ENCODE results near the gene TTYH3.

The TTYH3 gene

GRCh38 chr7:2708547-2709310, 76.9 kb downstream of the TTYH3 start:
- no peak overlapping the region for H3K4me3 ChIP-seq (ENCODE audit: low read depth, low read length)
- TF ChIP-seq, protein P1, sequence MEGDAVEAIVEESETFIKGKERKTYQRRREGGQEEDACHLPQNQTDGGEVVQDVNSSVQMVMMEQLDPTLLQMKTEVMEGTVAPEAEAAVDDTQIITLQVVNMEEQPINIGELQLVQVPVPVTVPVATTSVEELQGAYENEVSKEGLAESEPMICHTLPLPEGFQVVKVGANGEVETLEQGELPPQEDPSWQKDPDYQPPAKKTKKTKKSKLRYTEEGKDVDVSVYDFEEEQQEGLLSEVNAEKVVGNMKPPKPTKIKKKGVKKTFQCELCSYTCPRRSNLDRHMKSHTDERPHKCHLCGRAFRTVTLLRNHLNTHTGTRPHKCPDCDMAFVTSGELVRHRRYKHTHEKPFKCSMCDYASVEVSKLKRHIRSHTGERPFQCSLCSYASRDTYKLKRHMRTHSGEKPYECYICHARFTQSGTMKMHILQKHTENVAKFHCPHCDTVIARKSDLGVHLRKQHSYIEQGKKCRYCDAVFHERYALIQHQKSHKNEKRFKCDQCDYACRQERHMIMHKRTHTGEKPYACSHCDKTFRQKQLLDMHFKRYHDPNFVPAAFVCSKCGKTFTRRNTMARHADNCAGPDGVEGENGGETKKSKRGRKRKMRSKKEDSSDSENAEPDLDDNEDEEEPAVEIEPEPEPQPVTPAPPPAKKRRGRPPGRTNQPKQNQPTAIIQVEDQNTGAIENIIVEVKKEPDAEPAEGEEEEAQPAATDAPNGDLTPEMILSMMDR (IDR thresholded peaks at IDR 0.05; ENCODE audit: control insufficient read depth, extremely low read depth, insufficient read depth), result no peak
- no peak for DNase-seq (ENCODE audit: low read depth)

- TF ChIP-seq, protein P1 (IDR thresholded peaks at IDR 0.05; ENCODE audit: control insufficient read depth, extremely low read depth, insufficient read depth), result peak; percentile 62
- DNase-seq (ENCODE audit: low read depth), result no peak
- H3K4me3 ChIP-seq (ENCODE audit: low read depth, low read length), result no peak overlapping the region
Observed at GRCh38 chr7:2709553-2710285, 77.9 kb downstream of the TTYH3 start.

- TF ChIP-seq, protein P1 (IDR thresholded peaks at IDR 0.05; ENCODE audit: control insufficient read depth, extremely low read depth, insufficient read depth), result no peak
- DNase-seq (ENCODE audit: low read depth), result no peak
- H3K4me3 ChIP-seq (ENCODE audit: low read depth, low read length), result no peak overlapping the region
Observed at GRCh38 chr7:2710286-2710655, 78.5 kb downstream of the TTYH3 start.

DNA sequence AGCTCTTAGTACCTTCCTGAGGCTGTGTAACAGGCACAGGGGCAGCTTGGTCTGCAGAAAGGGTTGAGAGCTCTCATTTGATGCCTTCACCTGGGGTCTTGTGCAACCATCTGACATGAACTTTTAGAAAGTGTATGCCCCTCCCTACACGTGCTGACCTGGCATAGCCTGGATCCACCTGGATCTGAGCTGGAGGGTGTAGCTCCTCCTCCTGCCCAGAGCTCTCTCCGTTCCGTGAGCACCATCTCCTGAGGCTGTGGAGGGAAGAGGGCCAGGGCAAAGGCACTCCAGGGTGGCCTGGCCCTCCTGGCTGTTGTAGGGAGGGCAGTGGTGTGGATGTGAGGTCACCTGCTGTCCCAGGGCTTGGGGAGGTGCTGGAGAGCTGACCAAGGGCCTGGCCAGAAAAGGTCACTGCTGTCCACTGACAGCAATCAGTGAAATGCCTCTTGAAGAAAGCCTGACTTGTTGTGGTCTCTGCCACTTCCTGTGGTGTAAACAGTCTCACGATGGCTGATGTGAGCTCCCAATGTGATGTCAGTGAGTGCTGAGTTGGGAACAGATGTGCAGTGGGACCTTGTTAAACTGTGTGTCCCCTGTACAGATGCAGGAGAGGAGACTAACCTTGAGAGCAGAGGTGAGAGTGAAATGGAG, 79.2 kb downstream of the TTYH3 start:
- TF ChIP-seq, protein P1 (IDR thresholded peaks at IDR 0.05; ENCODE audit: control insufficient read depth, extremely low read depth, insufficient read depth), result no peak
- no peak for DNase-seq (ENCODE audit: low read depth)
- H3K4me3 ChIP-seq (ENCODE audit: low read depth, low read length), result no peak overlapping the region

GRCh38 chr7:2711895-2712675, 80.3 kb downstream of the TTYH3 start:
- TF ChIP-seq, protein P1 (IDR thresholded peaks at IDR 0.05; ENCODE audit: control insufficient read depth, extremely low read depth, insufficient read depth), result no peak
- H3K4me3 ChIP-seq (ENCODE audit: low read depth, low read length), result no peak overlapping the region
- no peak for DNase-seq (ENCODE audit: low read depth)

GRCh38 chr7:2713370-2713769, 81.6 kb downstream of the TTYH3 start:
- TF ChIP-seq, protein P1 (IDR thresholded peaks at IDR 0.05; ENCODE audit: control insufficient read depth, extremely low read depth, insufficient read depth), result no peak
- no peak overlapping the region for H3K4me3 ChIP-seq (ENCODE audit: low read depth, low read length)
- DNase-seq (ENCODE audit: low read depth), result no peak
